Liver (tissue), 9 donors: Measurements from ENCODE around the gene CDCA8. TPM values are rescaled to one million over a fixed set of nuclear protein-coding genes. Genes with fewer than 3 reads are reported as not detected.
A peak's percentile ranks its signal among the peaks of the same experiment; 100 is the strongest.

Source experiments
- DNase-seq: peaks from one replicate; pipeline ENCODE4 v3.0.0-alpha.2; 2017; ENCODE audit warnings: low spot score
- H3K27ac ChIP-seq, 2 donors: one replicate each; pipeline ENCODE4 v1.7.0; 2013; ENCODE audit warnings: inconsistent platforms in 2 of 2, low read length in 2 of 2, control low read depth in 1 of 2, low read depth in 1 of 2, mild to moderate bottlenecking in 1 of 2
- H3K27me3 ChIP-seq, 4 donors: one replicate each; pipeline versions ENCODE4 v1.6.1 to v1.7.0; 2013; ENCODE audit warnings: low read length in 3 of 4, inconsistent platforms in 1 of 4, mild to moderate bottlenecking in 1 of 4, moderate library complexity in 1 of 4; ENCODE audit not compliant: control insufficient read depth in 4 of 4, insufficient read depth in 4 of 4
- H3K36me3 ChIP-seq, 4 donors: one replicate each; pipeline versions ENCODE4 v1.6.1 to v1.7.0; 2013; ENCODE audit warnings: low read length in 3 of 4, mild to moderate bottlenecking in 3 of 4, low read depth in 1 of 4, moderate library complexity in 1 of 4; ENCODE audit not compliant: control insufficient read depth in 4 of 4, insufficient read depth in 3 of 4
- H3K4me1 ChIP-seq, 4 donors: one replicate each; pipeline versions ENCODE4 v1.6.1 to v1.7.0; 2013; ENCODE audit warnings: low read length in 3 of 4, mild to moderate bottlenecking in 3 of 4, moderate library complexity in 1 of 4; ENCODE audit not compliant: control insufficient read depth in 4 of 4, insufficient read depth in 4 of 4
- H3K4me3 ChIP-seq, 3 donors: one replicate each; pipeline versions ENCODE4 v1.6.1 to v1.7.0; 2013; ENCODE audit warnings: low read length in 3 of 3, control low read depth in 1 of 3, low read depth in 1 of 3, mild to moderate bottlenecking in 1 of 3
- H3K9ac ChIP-seq, 2 donors: one replicate each; pipeline ENCODE4 v1.7.0; 2013; ENCODE audit warnings: low read length in 2 of 2, mild to moderate bottlenecking in 2 of 2, moderate library complexity in 2 of 2, control low read depth in 1 of 2, low read depth in 1 of 2
- H3K9me3 ChIP-seq, 4 donors: one replicate each; pipeline versions ENCODE4 v1.6.1 to v1.7.0; 2013; ENCODE audit warnings: low read length in 3 of 4; ENCODE audit not compliant: control insufficient read depth in 4 of 4
- ATF3 ChIP-seq: IDR thresholded peaks from 2 replicates; pipeline ENCODE4 v1.6.1; 2016; ENCODE audit warnings: antibody characterized with exemption
- CTCF ChIP-seq: fragments of 150-350 bp; IDR thresholded peaks from 2 replicates; pipeline ENCODE4 v1.5.1; 2017; ENCODE audit warnings: improper control_type of control experiment, low read depth, low read length; ENCODE audit not compliant: missing input control
- HNF4G ChIP-seq: IDR thresholded peaks from 2 replicates; pipeline ENCODE4 v1.6.1; 2016; ENCODE audit warnings: antibody characterized with exemption
- JUND ChIP-seq, 2 donors: IDR thresholded peaks; 2 replicates each; pipeline ENCODE4 v1.6.1; 2016; ENCODE audit warnings: antibody characterized with exemption in 2 of 2
- REST ChIP-seq: IDR thresholded peaks from 2 replicates; pipeline ENCODE4 v1.6.1; 2016; ENCODE audit warnings: antibody characterized with exemption, mild to moderate bottlenecking
- SP1 ChIP-seq: IDR thresholded peaks from 2 replicates; pipeline ENCODE4 v1.6.1; 2018; ENCODE audit warnings: antibody characterized with exemption, mild to moderate bottlenecking
- YY1 ChIP-seq: IDR thresholded peaks from 2 replicates; pipeline ENCODE4 v1.6.1; 2016; ENCODE audit warnings: antibody characterized with exemption, mild to moderate bottlenecking
- WGBS: extraction: QIAGEN DNeasy Blood & Tissue Kit; methylation state at CpG from one replicate; pipeline ENCODE4 v1.1.7; 2013; 5-methylcytosine and 5-hydroxymethylcytosine counted together
- polyA plus RNA-seq, 2 donors: library from polyadenylated mRNA; stranded (reverse) in 1 of 2; unstranded in 1 of 2; fragments of 200-250 nt in 1 of 2; fragments of >200 nt in 1 of 2; fragmentation: Nextera tagmentation in 1 of 2; extraction: Ambion mirVana in 1 of 2; gene quantifications; one replicate each; pipeline versions ENCODE4 v1.2.1 to v1.2.3, GENCODE V29; 2013 to 2015
- total RNA-seq, 2 donors: library from RNA; depleted of rRNA; stranded (reverse); fragments of >200 nt; gene quantifications; one replicate each; pipeline ENCODE4 v1.2.3, GENCODE V29; 2014
- TF ChIP-seq, protein P1 (sequence below): IDR thresholded peaks from 2 replicates; pipeline ENCODE4 v1.6.1; 2016; ENCODE audit warnings: antibody characterized with exemption
- donor health status: healthy.
- donor health status: healthy.
- donor health status: healthy.
- donor health status: healthy.
- donor health status: healthy.

Gene CDCA8
- total and polyA plus RNA-seq, 4 donors: 0.25 to 16.5 (median 1.4) TPM

- DNase-seq: no peak
- peaks cover 0 to 4% (median 2%) of the 10 kb centered on the region in 4 donors for H3K4me1 ChIP-seq
- H3K27me3 ChIP-seq: peaks cover 5 to 7% (median 6%) of the 10 kb centered on the region in 4 donors
- no peaks in the 10 kb centered on the region for H3K36me3 ChIP-seq
- TF ChIP-seq ATF3: no peak
- TF ChIP-seq HNF4G: no peak
- TF ChIP-seq, protein P1, sequence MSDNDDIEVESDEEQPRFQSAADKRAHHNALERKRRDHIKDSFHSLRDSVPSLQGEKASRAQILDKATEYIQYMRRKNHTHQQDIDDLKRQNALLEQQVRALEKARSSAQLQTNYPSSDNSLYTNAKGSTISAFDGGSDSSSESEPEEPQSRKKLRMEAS: no peak
- no peak overlapping the region for H3K27ac ChIP-seq
- no peaks in the 10 kb centered on the region for H3K9me3 ChIP-seq
- no peak overlapping the region for H3K9ac ChIP-seq
- WGBS: 3% methylated on average over 105 of the region's 105 CpGs
- H3K4me3 ChIP-seq: peak overlapping the region in 1 of 3 donors; percentile 59
Measured at GRCh38 chr1:37752583-37753471, 60.5 kb downstream of the CDCA8 start.

DNA sequence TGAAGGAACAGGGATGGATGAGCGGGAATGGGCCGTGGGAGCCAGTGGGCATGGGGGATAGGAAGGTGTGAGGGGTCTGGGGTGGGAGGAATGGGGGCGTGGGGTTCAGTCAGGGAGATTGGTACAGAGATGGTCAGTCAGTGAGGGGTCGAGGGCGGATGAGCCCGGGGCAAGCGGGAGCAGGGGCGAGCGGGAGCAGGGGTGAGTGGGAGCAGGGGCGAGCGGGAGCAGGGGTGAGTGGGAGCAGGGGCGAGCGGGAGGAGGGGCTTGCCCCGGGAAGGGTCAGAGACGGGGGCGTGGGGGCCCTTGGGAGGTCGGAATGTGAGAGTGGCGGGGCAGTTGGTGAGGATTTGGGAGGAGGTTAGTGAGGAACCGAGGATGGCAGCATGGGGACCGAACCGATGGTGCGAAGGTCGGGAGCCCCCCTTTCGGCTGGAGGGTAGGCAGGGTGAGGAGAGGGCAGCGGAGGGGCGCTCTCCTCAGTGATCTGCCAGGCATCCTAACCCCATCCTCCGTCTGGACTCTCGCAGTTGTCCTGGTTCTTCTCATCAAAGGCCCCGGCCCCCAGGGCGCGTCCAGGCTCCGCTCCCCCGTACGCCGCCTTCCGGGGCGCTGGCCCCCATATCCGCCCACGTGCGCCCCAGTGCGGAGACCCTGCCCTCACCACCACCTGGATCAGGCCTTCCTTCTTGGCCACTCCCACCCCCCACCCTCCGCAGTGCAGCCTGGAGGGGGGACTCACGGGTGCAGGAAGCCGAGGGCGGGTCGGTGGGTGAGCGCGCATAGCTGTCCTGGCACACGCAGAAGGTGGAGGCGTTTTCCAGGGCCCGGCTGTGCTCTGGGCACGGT is 61.4 kb downstream of the CDCA8 start:
- Histone ChIP-seq H3K4me1 (peaks cover 0 to 4% (median 2%) of the 10 kb centered on the region in 4 donors), H3K4me3 (no peak overlapping the region), H3K27ac (no peak overlapping the region), H3K27me3 (peaks cover 5 to 9% (median 6%) of the 10 kb centered on the region in 4 donors), H3K9ac (no peak overlapping the region), H3K9me3 (no peaks in the 10 kb centered on the region), H3K36me3 (no peaks in the 10 kb centered on the region)
- TF ChIP-seq REST (no peak), YY1 (no peak), CTCF (no peak), JUND (IDR thresholded peaks at IDR 0.05) (no peak), SP1 (no peak)
- TF ChIP-seq, protein P1: no peak
- no peak for DNase-seq
- WGBS: 9% methylated on average over 52 of the region's 52 CpGs
